Skeletal muscle tissue (tissue), 4 donors: ENCODE data around the gene CPNE6. TPM values are rescaled to one million over a fixed set of nuclear protein-coding genes. Genes with fewer than 3 reads are reported as not detected.

Experiments used
- H3K27ac ChIP-seq: one replicate; pipeline ENCODE4 v1.7.0; 2013; ENCODE audit warnings: mild to moderate bottlenecking, low read depth, low read length, inconsistent platforms
- H3K27me3 ChIP-seq, 3 donors: one replicate each; pipeline ENCODE4 v1.7.0; 2013; ENCODE audit warnings: low read length in 3 of 3; ENCODE audit not compliant: control insufficient read depth in 3 of 3, insufficient read depth in 3 of 3
- H3K36me3 ChIP-seq, 3 donors: one replicate each; pipeline ENCODE4 v1.7.0; 2013; ENCODE audit warnings: low read length in 3 of 3; ENCODE audit not compliant: control insufficient read depth in 3 of 3, insufficient read depth in 3 of 3
- H3K4me1 ChIP-seq, 3 donors: one replicate each; pipeline ENCODE4 v1.7.0; 2013; ENCODE audit warnings: low read length in 3 of 3, mild to moderate bottlenecking in 3 of 3; ENCODE audit not compliant: control insufficient read depth in 3 of 3, insufficient read depth in 3 of 3
- H3K4me3 ChIP-seq, 3 donors: one replicate each; pipeline ENCODE4 v1.7.0; 2013; ENCODE audit warnings: low read length in 3 of 3
- H3K9ac ChIP-seq, 3 donors: one replicate each; pipeline ENCODE4 v1.7.0; 2013; ENCODE audit warnings: low read length in 3 of 3, mild to moderate bottlenecking in 3 of 3, moderate library complexity in 2 of 3, low read depth in 1 of 3
- H3K9me3 ChIP-seq, 3 donors: one replicate each; pipeline ENCODE4 v1.7.0; 2013; ENCODE audit warnings: low read length in 3 of 3; ENCODE audit not compliant: control insufficient read depth in 3 of 3
- total RNA-seq: library from RNA; depleted of rRNA; stranded (reverse); fragments of >200 nt; gene quantifications from one replicate; pipeline ENCODE4 v1.2.3, GENCODE V29; 2014
- donor health status: Osteomylitis.

CPNE6 gene
- total RNA-seq, 1 donor from 2014 or later = not detected

- Histone ChIP-seq H3K4me3 (peak overlapping the region; percentile 93 to 98 (median 98)), H3K4me1 (peaks cover 21 to 24% (median 23%) of the 10 kb centered on the region in 3 donors), H3K36me3 (peaks cover 17 to 23% (median 18%) of the 10 kb centered on the region in 3 donors), H3K27ac (peak overlapping the region; percentile 97), H3K9me3 (no peaks in the 10 kb centered on the region), H3K27me3 (no peaks in the 10 kb centered on the region), H3K9ac (peak overlapping the region; percentile 85 to 100 (median 99))
Observed at GRCh38 chr14:24113801-24114531, 42.6 kb downstream of the CPNE6 start.

- Histone ChIP-seq H3K27me3 (no peaks in the 10 kb centered on the region), H3K9ac (peak within 1 kb of the TSS; percentile 88 to 100 (median 99)), H3K9me3 (no peaks in the 10 kb centered on the region), H3K4me1 (peaks cover 21 to 23% (median 21%) of the 10 kb centered on the region in 3 donors), H3K36me3 (peaks cover 25 to 31% (median 26%) of the 10 kb centered on the region in 3 donors), H3K27ac (peak within 1 kb of the TSS; percentile 97), H3K4me3 (peak within 1 kb of the TSS; percentile 93 to 98 (median 98))
Observed at GRCh38 chr14:24114532-24115421, 43.4 kb downstream of the CPNE6 start, which contains the start of the genes DCAF11 and NRL. Gene DCAF11 (plus strand): TSS chr14:24114777. CDS start chr14:24115595, 818 bp downstream. Gene NRL (minus strand): TSS chr14:24114949. CDS start chr14:24082848, 32,101 bp downstream.

- Histone ChIP-seq H3K4me1 (peaks cover 21 to 23% (median 21%) of the 10 kb centered on the region in 3 donors), H3K9me3 (no peaks in the 10 kb centered on the region), H3K27ac (peak overlapping the region; percentile 97), H3K9ac (peak overlapping the region; percentile 88 to 100 (median 94)), H3K4me3 (peak overlapping the region; percentile 85 to 98 (median 98)), H3K27me3 (no peaks in the 10 kb centered on the region), H3K36me3 (peaks cover 30 to 36% (median 31%) of the 10 kb centered on the region in 3 donors)
Observed at GRCh38 chr14:24115422-24116127, 44.2 kb downstream of the CPNE6 start.

- no peak overlapping the region for H3K27ac ChIP-seq
Observed at GRCh38 chr14:24116128-24116814, 44.9 kb downstream of the CPNE6 start.

GRCh38 chr14:24117179-24117578 lies 45.8 kb downstream of the CPNE6 start:
- H3K4me1 ChIP-seq = peaks cover 21 to 23% (median 21%) of the 10 kb centered on the region in 3 donors
- H3K9me3 ChIP-seq = no peaks in the 10 kb centered on the region
- peak overlapping the region in 1 of 3 donors; percentile 0 for H3K9ac ChIP-seq
- no peak overlapping the region for H3K4me3 ChIP-seq
- no peaks in the 10 kb centered on the region for H3K27me3 ChIP-seq
- peaks cover 44 to 50% (median 44%) of the 10 kb centered on the region in 3 donors for H3K36me3 ChIP-seq
- H3K27ac ChIP-seq = no peak overlapping the region

More at GRCh38 chr14:24116128-24116814, 44.9 kb downstream of the CPNE6 start:
- Histone ChIP-seq H3K9ac (peak overlapping the region; percentile 88 to 100 (median 94)), H3K27me3 (no peaks in the 10 kb centered on the region), H3K9me3 (no peaks in the 10 kb centered on the region), H3K4me3 (peak overlapping the region; percentile 85 to 98 (median 98)), H3K36me3 (peaks cover 37 to 43% (median 38%) of the 10 kb centered on the region in 3 donors), H3K4me1 (peaks cover 21 to 23% (median 21%) of the 10 kb centered on the region in 3 donors)

GRCh38 chr14:24119691-24120090 lies 48.3 kb downstream of the CPNE6 start:
- H3K36me3 ChIP-seq = peaks cover 59 to 66% (median 62%) of the 10 kb centered on the region in 3 donors
- H3K4me3 ChIP-seq = no peak overlapping the region
- peak overlapping the region in 1 of 3 donors; percentile 3 for H3K9ac ChIP-seq
- no peaks in the 10 kb centered on the region for H3K27me3 ChIP-seq
- H3K9me3 ChIP-seq = no peaks in the 10 kb centered on the region
- H3K27ac ChIP-seq = no peak overlapping the region
- H3K4me1 ChIP-seq = peaks cover 15 to 19% (median 17%) of the 10 kb centered on the region in 3 donors

- Histone ChIP-seq H3K4me1 (peaks cover 4 to 8% (median 6%) of the 10 kb centered on the region in 3 donors), H3K36me3 (peaks cover 59 to 66% (median 62%) of the 10 kb centered on the region in 3 donors), H3K27me3 (no peaks in the 10 kb centered on the region), H3K9ac (no peak overlapping the region), H3K4me3 (no peak overlapping the region), H3K9me3 (no peaks in the 10 kb centered on the region), H3K27ac (no peak overlapping the region)
Observed at GRCh38 chr14:24121210-24121609, 49.8 kb downstream of the CPNE6 start.

GRCh38 chr14:24122416-24122815 lies 51.1 kb downstream of the CPNE6 start:
- H3K4me3 ChIP-seq = no peak overlapping the region

GRCh38 chr14:24122898-24123297 lies 51.5 kb downstream of the CPNE6 start:
- H3K27me3 ChIP-seq = no peaks in the 10 kb centered on the region
- no peaks in the 10 kb centered on the region for H3K9me3 ChIP-seq
- H3K27ac ChIP-seq = no peak overlapping the region
- H3K36me3 ChIP-seq = peaks cover 52 to 55% (median 54%) of the 10 kb centered on the region in 3 donors
- H3K9ac ChIP-seq = no peak overlapping the region
- no peak overlapping the region for H3K4me3 ChIP-seq
- no peaks in the 10 kb centered on the region for H3K4me1 ChIP-seq

More at GRCh38 chr14:24122416-24122815, 51.1 kb downstream of the CPNE6 start:
- Histone ChIP-seq H3K27ac (no peak overlapping the region), H3K36me3 (peaks cover 57% of the 10 kb centered on the region in 3 donors), H3K27me3 (no peaks in the 10 kb centered on the region), H3K9ac (no peak overlapping the region), H3K9me3 (no peaks in the 10 kb centered on the region), H3K4me1 (no peaks in the 10 kb centered on the region)
